Breast epithelium (tissue), 4 donors: Measurements from ENCODE around the gene HTR2A. TPM values are rescaled to one million over a fixed set of nuclear protein-coding genes. Genes with fewer than 3 reads are reported as not detected.

Source experiments
- DNase-seq, 2 donors: peaks; one replicate each; pipeline ENCODE4 v3.0.0-alpha.2; 2019; ENCODE audit warnings: low spot score in 2 of 2
- H3K27ac ChIP-seq, 2 donors: fragments of 200-600 bp; sonication (generic) in 1 of 2; one replicate each; pipeline ENCODE4 v1.5.1; 2016 to 2019; ENCODE audit warnings: mild to moderate bottlenecking in 1 of 2
- H3K27me3 ChIP-seq, 2 donors: fragments of 200-600 bp; sonication (generic) in 1 of 2; one replicate each; pipeline versions ENCODE4 v1.5.1 to v1.6.0; 2017 to 2019; ENCODE audit warnings: control low read depth in 1 of 2, mild to moderate bottlenecking in 1 of 2
- H3K36me3 ChIP-seq: fragments of 200-600 bp; one replicate; pipeline ENCODE4 v1.5.1; 2019
- H3K4me1 ChIP-seq, 2 donors: fragments of 200-600 bp; sonication (generic); one replicate each; pipeline ENCODE4 v1.5.1; 2016 to 2019; ENCODE audit warnings: control low read depth in 1 of 2
- H3K4me3 ChIP-seq, 3 donors: fragments of 200-600 bp; sonication (generic); 1 replicate in 2 of 3; 2 replicates in 1 of 3; pipeline ENCODE4 v1.5.1; 2016 to 2019; ENCODE audit warnings: mild to moderate bottlenecking in 3 of 3, moderate library complexity in 2 of 3
- H3K9me3 ChIP-seq, 2 donors: fragments of 200-600 bp; sonication (generic) in 1 of 2; one replicate each; pipeline ENCODE4 v1.5.1; 2016 to 2019; ENCODE audit warnings: control low read depth in 1 of 2
- CTCF ChIP-seq, 3 donors: fragments of 450-650 bp; IDR thresholded peaks; one replicate each; pipeline ENCODE4 v1.5.1; 2016 to 2017; ENCODE audit warnings: antibody characterized with exemption in 3 of 3, mild to moderate bottlenecking in 3 of 3, moderate library complexity in 3 of 3
- POLR2A ChIP-seq: fragments of 450-650 bp; IDR thresholded peaks from one replicate; pipeline ENCODE4 v1.6.1; 2016; ENCODE audit warnings: antibody characterized with exemption, mild to moderate bottlenecking, moderate library complexity
- POLR2AphosphoS5 ChIP-seq, 3 donors: sonication (generic); formaldehyde crosslinking; IDR thresholded peaks; one replicate each; pipeline ENCODE4 v1.6.1; 2017; ENCODE audit warnings: antibody characterized with exemption in 3 of 3
- intact Hi-C: fragments of 100-400 bp; cut with DNase I; formaldehyde crosslinking; loops from one replicate; pipeline ENCODE4 v1.15.1; 2023; ENCODE audit warnings: low total_unique reads
- total RNA-seq, 3 donors: library from RNA; depleted of rRNA; stranded (reverse); fragments of >200 nt; gene quantifications; one replicate each; pipeline ENCODE4 v1.1.0, GENCODE V29; 2016

HTR2A gene
- total RNA-seq, 3 donors from 2014 or later: 0.32 to 1.2 (median 0.33) TPM

GRCh38 chr13:46874006-46874405 is 22.8 kb downstream of the HTR2A start:
- no peaks in the 10 kb centered on the region for H3K36me3 ChIP-seq
- no peaks in the 10 kb centered on the region for H3K27me3 ChIP-seq
- H3K9me3 ChIP-seq: no peaks in the 10 kb centered on the region
- H3K4me3 ChIP-seq: no peak overlapping the region
- DNase-seq: no peak
- TF ChIP-seq CTCF (IDR thresholded peaks at IDR 0.05) (no peak), POLR2A (no peak), POLR2AphosphoS5 (IDR thresholded peaks at IDR 0.05) (no peak)
- H3K4me1 ChIP-seq: no peaks in the 10 kb centered on the region
- intact Hi-C loops: no loop called here
- no peak overlapping the region for H3K27ac ChIP-seq

- no peaks in the 10 kb centered on the region for H3K27me3 ChIP-seq
- intact Hi-C loops: no loop called here
- no peaks in the 10 kb centered on the region for H3K36me3 ChIP-seq
- TF ChIP-seq POLR2A: no peak
- no peak for TF ChIP-seq CTCF (IDR thresholded peaks at IDR 0.05)
- no peak for TF ChIP-seq POLR2AphosphoS5 (IDR thresholded peaks at IDR 0.05)
- H3K9me3 ChIP-seq: no peaks in the 10 kb centered on the region
- H3K27ac ChIP-seq: no peak overlapping the region
- H3K4me1 ChIP-seq: no peaks in the 10 kb centered on the region
- no peak for DNase-seq
- H3K4me3 ChIP-seq: no peak overlapping the region
These were observed 25.3 kb downstream of the HTR2A start for GRCh38 chr13:46871557-46871956.

GRCh38 chr13:46868091-46868490 is 28.8 kb downstream of the HTR2A start:
- Histone ChIP-seq H3K36me3 (no peaks in the 10 kb centered on the region), H3K27ac (no peak overlapping the region), H3K4me1 (no peaks in the 10 kb centered on the region), H3K27me3 (no peaks in the 10 kb centered on the region), H3K9me3 (no peaks in the 10 kb centered on the region), H3K4me3 (no peak overlapping the region)
- no peak for DNase-seq
- intact Hi-C loops: no loop called here
- TF ChIP-seq POLR2A (no peak), POLR2AphosphoS5 (IDR thresholded peaks at IDR 0.05) (no peak), CTCF (IDR thresholded peaks at IDR 0.05) (no peak)

- Histone ChIP-seq H3K9me3 (no peaks in the 10 kb centered on the region), H3K36me3 (no peaks in the 10 kb centered on the region), H3K27me3 (no peaks in the 10 kb centered on the region), H3K4me3 (no peak overlapping the region), H3K4me1 (no peaks in the 10 kb centered on the region), H3K27ac (no peak overlapping the region)
- intact Hi-C loops: no loop called here
- DNase-seq: no peak
- TF ChIP-seq POLR2AphosphoS5 (IDR thresholded peaks at IDR 0.05): no peak
- no peak for TF ChIP-seq CTCF (IDR thresholded peaks at IDR 0.05)
- TF ChIP-seq POLR2A: no peak
These were observed 30.7 kb downstream of the HTR2A start for GRCh38 chr13:46866150-46866549.

GRCh38 chr13:46864941-46865340 is 31.9 kb downstream of the HTR2A start:
- no peaks in the 10 kb centered on the region for H3K4me1 ChIP-seq
- no peaks in the 10 kb centered on the region for H3K27me3 ChIP-seq
- no peak for DNase-seq
- no peak overlapping the region for H3K4me3 ChIP-seq
- H3K27ac ChIP-seq: no peak overlapping the region
- intact Hi-C loops: no loop called here
- TF ChIP-seq POLR2AphosphoS5 (IDR thresholded peaks at IDR 0.05) (no peak), CTCF (IDR thresholded peaks at IDR 0.05) (no peak), POLR2A (no peak)
- H3K36me3 ChIP-seq: no peaks in the 10 kb centered on the region
- H3K9me3 ChIP-seq: no peaks in the 10 kb centered on the region
